ENCODE results near the gene PCNX2.

Gene PCNX2

DNA sequence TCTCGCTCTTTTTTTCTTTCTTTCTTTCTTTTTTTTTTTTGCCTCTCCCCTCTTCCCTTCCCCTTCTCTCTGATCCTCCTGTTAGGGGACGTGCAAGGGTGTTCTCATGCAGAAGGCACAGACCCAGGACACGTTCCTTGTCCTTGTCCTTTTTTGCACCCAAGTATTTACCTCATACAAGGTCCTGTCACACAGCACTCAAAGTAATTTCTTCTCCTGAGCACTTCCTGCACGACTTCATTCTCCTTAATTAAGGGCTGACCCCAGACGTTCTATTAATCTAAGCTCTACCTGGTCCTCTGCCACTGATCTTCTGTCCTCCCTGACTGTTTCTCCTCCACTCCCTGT is 424 bp upstream of the PCNX2 start:
- peaks cover 7% of the 10 kb centered on the region for H3K36me3 Mint-ChIP-seq
- peaks cover 40% of the 10 kb centered on the region for H3K4me1 Mint-ChIP-seq
- peak overlapping the region; percentile 87 for H3K27ac Mint-ChIP-seq
- H3K27me3 Mint-ChIP-seq: no peaks in the 10 kb centered on the region
- peak overlapping the region; percentile 91 for H3K4me3 Mint-ChIP-seq
- CTCF ChIA-PET: interaction anchor here (1.3 kb wide), 1 partner anchor 10 kb away, joined by 3 read pairs; no protein-coding TSS in a partner anchor
- DNase-seq: no peak
- H3K9me3 Mint-ChIP-seq: no peaks in the 10 kb centered on the region

DNA sequence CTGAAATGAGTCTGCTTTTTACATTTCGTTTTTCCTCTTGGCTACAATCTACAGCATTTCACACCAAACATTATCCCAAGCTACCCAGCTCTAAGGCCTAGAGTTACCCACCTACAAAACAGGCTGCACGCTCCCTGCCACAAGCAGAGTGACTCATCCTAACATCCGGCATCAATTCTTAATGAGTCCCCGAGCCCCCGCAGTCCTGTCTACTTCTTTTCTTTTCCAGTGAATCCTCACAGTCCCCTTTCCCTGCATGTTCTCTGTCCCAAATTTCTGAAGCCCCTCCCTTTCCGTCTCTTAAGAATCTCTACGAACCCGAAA is 650 bp downstream of the PCNX2 start:
- peak overlapping the region; percentile 89 for H3K27ac Mint-ChIP-seq
- H3K4me1 Mint-ChIP-seq: peaks cover 40% of the 10 kb centered on the region
- H3K9me3 Mint-ChIP-seq: no peaks in the 10 kb centered on the region
- H3K4me3 Mint-ChIP-seq: peak overlapping the region; percentile 91
- peaks cover 10% of the 10 kb centered on the region for H3K36me3 Mint-ChIP-seq
- peak; percentile 59 for DNase-seq
- H3K27me3 Mint-ChIP-seq: no peaks in the 10 kb centered on the region
- CTCF ChIA-PET: interaction anchor here (1.0 to 1.4 kb wide), 3 partner anchors 10 to 17 kb away, joined by 3 to 6 read pairs (median 3); no protein-coding TSS in a partner anchor

DNA sequence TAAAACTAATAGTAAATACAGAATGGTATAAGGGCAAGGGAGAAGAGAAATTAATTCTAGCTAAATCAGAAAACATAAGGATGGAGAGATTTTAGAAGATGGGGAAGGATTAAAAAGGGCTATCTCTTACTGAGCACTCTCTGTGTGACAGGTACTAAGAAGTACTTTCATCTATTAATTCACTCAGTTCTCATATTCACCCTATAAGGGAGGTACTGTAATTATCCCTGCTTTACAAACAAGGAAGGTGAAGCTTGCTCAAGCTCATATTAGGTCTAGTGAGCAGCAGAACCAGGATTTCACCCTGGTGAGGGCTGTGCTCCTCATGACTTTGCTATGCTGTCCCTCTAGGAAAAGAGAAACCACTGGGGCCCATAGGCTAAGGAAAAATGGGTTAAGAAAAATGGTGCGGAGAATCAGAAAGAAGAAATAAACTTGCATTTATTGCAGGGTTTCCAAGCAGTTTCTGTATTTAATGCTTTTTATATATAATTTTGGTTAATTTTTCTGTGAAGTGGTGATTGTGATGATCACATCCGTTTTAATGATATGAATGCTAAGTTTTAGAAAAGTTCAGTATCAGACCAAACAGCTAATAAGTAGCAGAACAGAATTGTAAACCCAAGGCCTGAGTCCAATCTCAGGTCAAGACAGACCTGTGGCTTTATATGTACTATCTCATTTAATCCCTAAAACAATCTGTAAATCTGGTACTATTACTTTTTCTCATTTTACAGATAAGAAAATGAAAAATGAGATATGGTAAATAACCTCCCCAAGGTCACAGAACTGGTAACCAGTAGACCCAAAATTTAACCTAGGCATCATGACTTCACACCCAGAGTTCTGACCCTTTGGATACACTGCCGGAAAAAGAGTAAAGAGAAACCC is 1.7 kb downstream of the PCNX2 start:
- no peaks in the 10 kb centered on the region for H3K9me3 Mint-ChIP-seq
- peaks cover 40% of the 10 kb centered on the region for H3K4me1 Mint-ChIP-seq
- no peak for DNase-seq
- no peaks in the 10 kb centered on the region for H3K27me3 Mint-ChIP-seq
- peaks cover 18% of the 10 kb centered on the region for H3K36me3 Mint-ChIP-seq
- H3K27ac Mint-ChIP-seq: no peak overlapping the region
- CTCF ChIA-PET: interaction anchor here (1.0 to 1.4 kb wide), 2 partner anchors 11 to 16 kb away, joined by 3 to 6 read pairs; no protein-coding TSS in a partner anchor
- H3K4me3 Mint-ChIP-seq: peak overlapping the region; percentile 91

DNA sequence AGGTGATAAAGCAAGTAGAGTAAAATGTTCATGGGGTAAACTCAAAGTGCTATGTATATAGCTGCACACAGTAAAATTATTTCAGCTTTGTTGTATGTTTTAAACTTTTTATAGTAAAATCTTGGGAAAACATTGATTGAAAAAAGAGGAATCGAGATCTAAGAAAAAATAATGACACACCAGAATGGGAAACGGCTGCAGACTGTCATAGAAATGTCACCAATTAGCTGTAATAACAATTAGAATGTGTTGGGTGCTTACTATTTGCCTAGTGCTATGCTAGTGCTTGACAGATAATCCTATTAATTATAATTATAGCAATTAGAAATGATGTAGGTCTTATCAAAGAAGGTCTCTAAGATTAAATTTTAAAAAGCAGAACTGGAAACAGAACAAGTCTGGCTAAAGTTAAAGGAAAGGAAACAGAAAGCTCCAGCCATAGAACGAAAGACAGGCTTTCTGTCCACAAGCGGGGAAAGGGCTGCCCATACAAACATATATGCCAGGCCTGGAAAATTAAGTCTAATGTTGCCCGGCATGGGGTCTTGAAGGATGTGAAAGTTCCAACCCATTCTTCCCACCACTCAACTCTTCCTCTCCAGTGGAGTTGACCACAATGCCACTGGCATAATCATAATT is 5.0 kb downstream of the PCNX2 start:
- DNase-seq: no peak
- no peak overlapping the region for H3K4me3 Mint-ChIP-seq
- CTCF ChIA-PET: no interaction called here
- peaks cover 30% of the 10 kb centered on the region for H3K4me1 Mint-ChIP-seq
- H3K27ac Mint-ChIP-seq: no peak overlapping the region
- H3K9me3 Mint-ChIP-seq: no peaks in the 10 kb centered on the region
- no peaks in the 10 kb centered on the region for H3K27me3 Mint-ChIP-seq
- H3K36me3 Mint-ChIP-seq: peaks cover 34% of the 10 kb centered on the region

DNA sequence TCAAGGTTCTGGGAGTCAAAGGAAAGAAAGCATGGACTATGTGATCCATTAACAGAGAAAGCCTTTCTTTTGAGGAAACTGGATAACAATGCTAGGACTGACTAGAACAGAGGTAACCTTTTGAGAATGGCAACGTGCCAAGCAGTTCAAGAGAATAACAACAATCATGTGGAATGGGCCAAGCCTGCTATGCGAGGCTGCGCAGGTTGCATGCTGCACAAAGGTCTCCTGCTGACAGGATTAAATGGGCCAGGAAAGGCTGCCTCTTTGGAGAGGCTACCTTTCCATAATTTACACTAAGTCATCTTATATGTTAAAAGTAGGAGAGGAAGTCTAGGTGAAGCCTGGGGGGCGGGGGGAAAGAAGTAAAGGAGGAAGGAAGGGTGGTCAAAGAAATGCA is 5.8 kb downstream of the PCNX2 start:
- CTCF ChIA-PET: no interaction called here
- Mint-ChIP-seq H3K27me3 (no peaks in the 10 kb centered on the region), H3K4me1 (peaks cover 25% of the 10 kb centered on the region), H3K4me3 (no peak overlapping the region), H3K27ac (no peak overlapping the region), H3K36me3 (peaks cover 34% of the 10 kb centered on the region), H3K9me3 (no peaks in the 10 kb centered on the region)
- DNase-seq: no peak

DNA sequence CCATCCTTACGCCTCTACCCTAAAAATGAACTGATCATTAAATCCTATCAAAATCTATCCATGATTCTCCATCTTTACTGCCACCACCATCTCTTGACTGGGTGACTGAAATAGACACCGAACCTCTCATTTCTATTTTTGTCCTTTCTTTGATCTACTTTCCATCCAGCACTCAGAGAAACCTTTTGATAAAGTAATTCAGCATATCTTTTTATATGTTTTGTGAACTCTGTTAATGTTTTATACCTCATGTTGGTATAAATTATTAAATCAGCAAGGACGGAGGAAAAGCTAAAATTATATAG is 13.0 kb downstream of the PCNX2 start:
- no peak for DNase-seq
- peaks cover 29% of the 10 kb centered on the region for H3K4me1 Mint-ChIP-seq
- no peaks in the 10 kb centered on the region for H3K9me3 Mint-ChIP-seq
- H3K36me3 Mint-ChIP-seq: peaks cover 21% of the 10 kb centered on the region
- H3K27ac Mint-ChIP-seq: peak overlapping the region; percentile 78
- CTCF ChIA-PET: no interaction called here
- no peaks in the 10 kb centered on the region for H3K27me3 Mint-ChIP-seq
- H3K4me3 Mint-ChIP-seq: no peak overlapping the region

DNA sequence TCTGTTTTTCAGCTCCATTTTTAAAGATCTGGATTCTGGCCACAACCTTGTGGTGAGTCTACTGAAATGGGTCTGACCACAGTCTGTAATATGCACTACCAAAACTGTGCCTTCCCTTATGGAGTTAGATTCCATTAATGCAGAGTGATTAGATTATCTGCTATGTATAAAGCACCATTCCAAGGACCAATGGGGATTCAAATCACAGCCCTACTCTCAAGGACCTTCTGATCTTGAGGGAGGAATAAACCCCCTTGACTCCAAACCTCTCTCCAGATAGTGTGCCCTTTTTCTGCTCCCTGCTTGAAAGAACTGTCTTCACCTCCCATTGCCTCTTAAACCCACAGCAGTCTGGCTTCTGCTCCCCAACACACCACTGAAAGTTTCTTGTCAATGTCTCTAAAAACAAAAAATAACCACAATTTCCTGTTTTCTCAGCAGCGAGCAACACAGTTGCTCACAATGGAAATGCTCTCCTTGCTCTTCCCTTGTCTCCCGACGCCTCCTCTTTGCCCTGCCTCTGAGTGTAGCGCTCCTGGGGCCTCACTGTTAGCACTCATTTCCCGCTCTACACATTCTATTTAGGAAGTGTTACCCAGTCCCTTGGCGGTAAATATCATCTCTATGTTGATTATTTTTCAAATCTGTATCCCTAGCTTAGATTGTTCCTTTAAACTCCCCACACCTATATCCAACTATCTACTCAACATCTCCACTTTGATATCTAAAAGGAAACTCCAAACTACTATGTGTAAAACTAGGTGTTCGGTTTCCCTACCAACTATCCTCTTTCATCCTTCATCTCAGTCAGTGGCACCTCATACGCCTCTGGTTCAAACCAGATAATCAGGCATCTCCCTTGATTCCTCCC is 13.6 kb downstream of the PCNX2 start:
- H3K27ac Mint-ChIP-seq: peak overlapping the region; percentile 78
- CTCF ChIA-PET: interaction anchor here (1.2 kb wide), 1 partner anchor 20 kb away, joined by 3 read pairs; no protein-coding TSS in a partner anchor
- peaks cover 29% of the 10 kb centered on the region for H3K4me1 Mint-ChIP-seq
- H3K9me3 Mint-ChIP-seq: no peaks in the 10 kb centered on the region
- no peaks in the 10 kb centered on the region for H3K27me3 Mint-ChIP-seq
- peaks cover 23% of the 10 kb centered on the region for H3K36me3 Mint-ChIP-seq
- DNase-seq: peak; percentile 54
- H3K4me3 Mint-ChIP-seq: peak overlapping the region; percentile 40

DNA sequence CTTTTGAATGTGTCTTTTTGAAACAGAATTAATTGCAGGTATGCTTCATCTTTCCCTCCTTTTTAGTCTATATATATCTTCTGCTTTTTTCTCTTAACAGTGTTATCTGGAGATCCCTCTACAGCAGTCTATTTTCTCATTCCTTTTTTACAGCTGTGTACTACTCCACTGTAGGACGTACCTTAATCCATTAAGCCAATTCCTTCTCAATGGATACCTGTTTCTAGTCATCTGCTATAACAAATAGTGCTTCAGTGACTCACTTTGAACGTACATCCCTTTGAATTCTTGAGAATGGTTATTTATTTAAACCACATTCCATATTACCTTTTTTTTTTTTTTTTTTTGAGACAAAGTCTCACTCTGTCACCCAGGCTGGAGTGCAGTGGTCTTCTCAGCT is 15.6 kb downstream of the PCNX2 start:
- Mint-ChIP-seq H3K36me3 (peaks cover 25% of the 10 kb centered on the region), H3K27ac (no peak overlapping the region), H3K4me1 (peaks cover 39% of the 10 kb centered on the region), H3K4me3 (no peak overlapping the region), H3K9me3 (no peaks in the 10 kb centered on the region), H3K27me3 (no peaks in the 10 kb centered on the region)
- DNase-seq: no peak
- CTCF ChIA-PET: no interaction called here

DNA sequence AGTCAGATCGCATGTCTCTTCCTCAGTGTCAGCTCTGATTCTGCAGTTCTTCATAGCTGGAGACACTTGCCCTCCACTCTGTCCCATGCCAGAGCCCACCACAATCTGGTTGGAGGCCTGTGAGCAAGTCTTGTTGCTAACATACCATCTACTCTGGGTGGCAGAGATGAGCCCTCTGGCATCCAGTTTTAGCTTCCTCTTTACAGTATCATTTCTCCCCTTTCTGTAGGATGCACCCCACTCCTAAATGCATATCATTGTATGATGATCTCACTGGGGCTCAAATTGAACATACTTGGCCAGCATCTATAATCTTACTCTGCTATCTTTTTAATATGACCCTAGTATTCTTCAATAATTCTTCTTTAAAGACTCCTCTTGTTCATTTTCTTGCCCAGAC is 16.9 kb downstream of the PCNX2 start:
- CTCF ChIA-PET: no interaction called here
- H3K9me3 Mint-ChIP-seq: no peaks in the 10 kb centered on the region
- H3K36me3 Mint-ChIP-seq: peaks cover 27% of the 10 kb centered on the region
- no peaks in the 10 kb centered on the region for H3K27me3 Mint-ChIP-seq
- no peak for DNase-seq
- no peak overlapping the region for H3K27ac Mint-ChIP-seq
- H3K4me3 Mint-ChIP-seq: no peak overlapping the region
- peaks cover 49% of the 10 kb centered on the region for H3K4me1 Mint-ChIP-seq

DNA sequence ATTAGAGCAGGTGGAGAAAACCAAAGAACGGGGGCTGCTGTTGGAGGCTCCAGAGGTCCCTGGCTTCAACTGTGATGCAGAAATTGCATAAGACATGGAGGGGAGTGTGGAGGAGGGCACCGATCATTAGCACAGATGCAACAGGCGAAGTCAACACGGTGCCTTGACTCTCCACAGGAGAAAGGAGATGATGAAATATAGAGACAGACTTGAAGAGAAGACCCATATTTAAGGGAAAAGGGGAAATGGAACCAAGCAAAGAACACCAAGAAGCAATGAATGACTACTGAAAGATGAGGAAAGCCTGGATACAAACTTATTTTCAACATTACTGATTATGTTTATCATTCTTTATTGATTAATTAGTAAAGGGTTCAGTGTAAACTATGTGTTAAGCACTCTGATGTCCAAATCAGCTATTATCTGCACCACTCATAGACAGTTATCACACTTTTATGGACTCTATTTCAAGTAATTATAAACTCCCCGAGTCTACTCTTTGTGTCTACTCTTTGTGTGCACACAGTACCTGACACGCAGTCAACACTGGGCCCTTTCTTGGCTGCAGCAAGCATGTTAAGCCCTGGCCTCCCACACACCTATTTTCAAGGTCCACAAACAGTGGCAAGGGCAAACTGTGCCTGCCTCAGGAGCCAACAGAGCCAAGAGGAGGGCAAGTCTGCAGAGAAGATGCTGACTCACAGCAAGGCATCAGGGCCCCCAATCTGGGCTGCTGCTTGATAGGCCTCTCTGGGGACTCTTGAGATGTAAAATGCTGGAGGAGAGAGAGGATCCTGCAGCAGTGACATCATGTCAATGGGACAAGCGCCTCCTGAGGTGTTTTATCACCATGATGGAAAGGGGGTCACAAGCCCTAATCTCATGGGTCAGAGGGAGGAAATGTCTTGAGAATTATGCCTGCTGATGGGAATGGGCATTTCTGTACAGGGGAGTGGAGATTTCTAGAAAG is 17.6 kb downstream of the PCNX2 start:
- CTCF ChIA-PET: interaction anchor here (0.9 kb wide), 1 partner anchor 17 kb away, joined by 3 read pairs; no protein-coding TSS in a partner anchor
- H3K4me3 Mint-ChIP-seq: no peak overlapping the region

DNA sequence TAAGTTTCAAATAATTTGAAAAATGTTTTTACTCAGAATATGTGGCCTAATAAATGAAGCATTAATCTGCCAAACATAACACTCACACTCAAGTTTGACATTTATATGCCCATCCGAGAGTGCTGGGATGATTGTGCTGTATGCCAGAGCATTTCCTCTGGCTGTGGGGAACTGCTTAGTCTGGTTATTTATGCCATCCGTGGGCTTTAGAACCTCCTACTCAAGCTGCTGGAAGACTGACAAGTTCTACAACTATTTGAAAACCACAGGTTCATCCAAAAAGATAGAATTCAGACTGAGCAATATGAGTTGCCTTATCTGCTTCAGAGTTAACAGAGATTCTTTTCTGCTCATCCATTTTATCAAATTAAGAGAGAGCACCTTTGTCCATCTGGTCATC is 25.9 kb downstream of the PCNX2 start:
- no peak for DNase-seq
- peaks cover 17% of the 10 kb centered on the region for H3K4me1 Mint-ChIP-seq
- H3K27me3 Mint-ChIP-seq: no peaks in the 10 kb centered on the region
- no peak overlapping the region for H3K27ac Mint-ChIP-seq
- H3K4me3 Mint-ChIP-seq: no peak overlapping the region
- CTCF ChIA-PET: no interaction called here
- peaks cover 27% of the 10 kb centered on the region for H3K36me3 Mint-ChIP-seq
- H3K9me3 Mint-ChIP-seq: no peaks in the 10 kb centered on the region

More for the DNA sequence above, 17.6 kb downstream of the PCNX2 start:
- Mint-ChIP-seq H3K9me3 (no peaks in the 10 kb centered on the region), H3K4me1 (peaks cover 48% of the 10 kb centered on the region), H3K36me3 (peaks cover 26% of the 10 kb centered on the region), H3K27ac (no peak overlapping the region), H3K27me3 (no peaks in the 10 kb centered on the region)
- no peak for DNase-seq

DNA sequence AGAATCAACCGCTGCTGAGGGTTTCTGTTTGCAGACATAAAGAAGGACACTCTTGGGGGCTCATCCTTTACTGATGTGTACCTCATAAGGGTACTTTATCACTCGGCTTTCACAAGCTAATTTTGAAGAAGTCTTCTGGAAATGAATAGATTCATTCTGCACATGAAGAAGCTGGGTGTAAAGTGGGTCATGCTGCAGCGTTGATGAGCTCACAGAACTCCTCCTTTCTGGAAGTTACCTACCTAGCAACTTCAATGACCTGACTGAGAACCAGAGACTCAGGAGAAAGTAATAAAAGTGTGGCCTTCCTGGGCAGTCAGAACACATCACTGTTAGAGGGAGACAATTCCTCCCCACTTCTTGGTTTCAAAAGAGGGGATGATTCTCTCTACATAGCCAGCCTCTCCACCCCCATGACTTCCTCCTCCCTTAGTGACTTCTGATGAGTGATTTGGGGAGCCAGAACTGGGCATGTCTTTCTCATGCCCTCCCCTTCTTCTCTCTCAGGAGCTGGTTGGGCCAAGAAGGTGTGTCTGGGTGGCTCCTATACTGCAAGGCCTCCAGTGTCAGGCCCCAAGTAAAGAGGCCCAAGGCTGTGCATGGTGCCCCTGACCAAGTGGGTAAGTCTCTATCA is 27.0 kb downstream of the PCNX2 start:
- Mint-ChIP-seq H3K27me3 (no peaks in the 10 kb centered on the region), H3K36me3 (peaks cover 26% of the 10 kb centered on the region), H3K4me1 (peaks cover 7% of the 10 kb centered on the region), H3K27ac (no peak overlapping the region), H3K9me3 (no peaks in the 10 kb centered on the region), H3K4me3 (no peak overlapping the region)
- DNase-seq: no peak
- CTCF ChIA-PET: no interaction called here

DNA sequence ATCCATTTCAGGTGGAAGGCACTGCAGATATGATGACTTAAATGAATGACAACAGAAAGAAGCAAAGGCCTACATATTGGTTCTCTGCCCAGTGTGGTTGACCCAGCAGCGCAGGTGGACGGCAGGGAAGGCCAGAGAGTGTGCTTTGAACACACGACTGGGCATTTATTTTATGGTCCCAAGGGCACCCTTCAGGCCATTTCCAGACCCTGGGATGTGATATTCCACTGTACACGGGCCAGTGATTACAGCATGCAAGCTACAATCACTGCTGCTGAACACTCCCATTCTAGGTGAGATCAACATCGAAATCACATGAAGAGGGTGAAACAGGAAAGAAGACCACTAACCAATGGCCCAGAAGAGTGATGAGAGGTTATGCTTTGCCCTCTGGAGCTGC is 33.8 kb downstream of the PCNX2 start:
- no peak for DNase-seq
- CTCF ChIA-PET: interaction anchor here (0.7 kb wide), 1 partner anchor 20 kb away, joined by 3 read pairs; no protein-coding TSS in a partner anchor
- peaks cover 40% of the 10 kb centered on the region for H3K36me3 Mint-ChIP-seq
- no peaks in the 10 kb centered on the region for H3K27me3 Mint-ChIP-seq
- no peak overlapping the region for H3K4me3 Mint-ChIP-seq
- no peaks in the 10 kb centered on the region for H3K9me3 Mint-ChIP-seq
- no peak overlapping the region for H3K27ac Mint-ChIP-seq
- H3K4me1 Mint-ChIP-seq: peaks cover 4% of the 10 kb centered on the region
